ENCODE results near the gene ZBTB46. TPM values are rescaled to one million over a fixed set of nuclear protein-coding genes. Genes with fewer than 3 reads are reported as not detected.
A peak's percentile ranks its signal among the peaks of the same experiment; 100 is the strongest.

The ZBTB46 gene
- polyA plus RNA-seq, 5 donors: 8.0 to 15.7 (median 10.3) TPM

DNA sequence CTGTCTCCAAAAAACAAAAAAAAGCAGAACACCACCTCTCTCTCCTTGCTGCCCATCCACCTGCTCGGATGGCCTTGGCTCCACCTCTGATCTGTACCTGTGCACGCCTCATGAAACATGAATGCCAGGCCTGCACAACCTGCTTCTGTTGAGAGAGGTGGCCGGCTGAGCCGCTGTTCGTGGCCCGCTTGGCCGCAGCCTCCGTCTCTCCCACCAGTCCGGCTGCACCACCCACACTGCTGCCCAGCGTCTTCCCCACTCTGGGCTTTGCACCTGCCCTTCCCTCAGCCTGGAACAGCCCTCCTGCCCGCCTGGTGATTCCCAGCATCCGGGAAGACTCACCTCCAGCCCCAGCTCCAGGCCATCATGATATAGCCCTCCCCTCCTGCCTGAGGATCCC, 12.2 kb upstream of the ZBTB46 start:
- no peak for DNase-seq

DNA sequence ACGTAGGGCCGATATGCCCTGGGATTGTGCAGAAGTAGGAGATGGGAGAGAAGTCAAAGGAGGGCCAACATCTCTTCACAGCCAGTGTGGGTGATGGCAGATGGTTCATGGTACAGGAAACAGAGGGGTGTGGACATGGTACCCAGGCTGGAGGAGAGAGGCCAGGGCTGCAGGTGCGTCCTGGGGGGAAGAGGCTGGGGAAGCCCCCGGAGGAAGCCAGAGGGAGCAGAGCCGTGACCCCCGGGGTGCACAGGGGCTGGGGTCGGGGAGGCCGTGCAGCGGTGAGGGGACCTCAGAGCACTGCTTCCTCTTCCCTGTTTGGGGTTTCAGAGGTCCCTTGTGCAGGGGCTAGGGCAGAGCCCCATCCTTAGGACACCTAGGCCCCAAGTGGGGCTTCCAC, 11.2 kb upstream of the ZBTB46 start:
- DNase-seq: no peak

DNA sequence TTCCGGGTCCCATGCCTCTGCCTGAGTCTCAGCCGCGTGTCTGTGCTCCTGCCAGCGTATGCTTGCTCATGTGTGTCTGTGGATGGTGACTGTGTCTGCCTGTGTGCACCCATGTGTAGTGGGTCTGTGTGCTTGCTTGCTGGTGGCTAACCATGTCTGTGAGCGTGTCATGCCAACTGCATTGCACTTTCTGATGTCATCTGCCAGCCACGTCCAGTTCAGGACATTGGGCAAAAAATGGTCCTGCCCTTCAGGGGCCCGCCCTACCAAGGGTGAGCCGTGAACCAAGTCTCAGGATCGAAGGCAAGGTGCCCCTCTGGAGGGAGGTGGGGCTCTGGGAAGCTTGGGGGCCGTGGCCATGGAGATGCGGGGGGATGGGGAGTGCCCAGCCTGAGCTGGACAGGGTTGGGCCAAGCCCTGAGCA, 9.4 kb upstream of the ZBTB46 start:
- no peak for DNase-seq

DNA sequence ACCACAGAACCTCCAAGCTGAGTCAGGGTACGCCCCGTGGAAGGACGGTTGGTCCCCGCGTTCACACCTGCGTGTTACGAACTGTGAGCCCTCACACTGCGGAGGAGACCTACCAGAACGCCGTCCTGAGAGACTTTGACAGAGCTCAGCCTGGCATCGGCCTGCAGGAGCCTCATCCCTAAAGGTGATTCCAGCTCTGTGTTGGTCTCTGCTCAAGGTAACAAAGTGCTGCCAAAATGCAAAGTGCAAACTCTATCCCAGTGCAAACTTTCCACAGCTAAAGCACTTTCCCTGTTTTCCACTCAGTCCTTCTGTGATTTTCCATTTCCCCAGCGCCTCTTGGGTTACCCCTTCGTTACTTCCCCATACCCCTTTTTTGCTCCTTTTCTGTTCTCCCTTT, 8.6 kb upstream of the ZBTB46 start:
- DNase-seq: no peak

DNA sequence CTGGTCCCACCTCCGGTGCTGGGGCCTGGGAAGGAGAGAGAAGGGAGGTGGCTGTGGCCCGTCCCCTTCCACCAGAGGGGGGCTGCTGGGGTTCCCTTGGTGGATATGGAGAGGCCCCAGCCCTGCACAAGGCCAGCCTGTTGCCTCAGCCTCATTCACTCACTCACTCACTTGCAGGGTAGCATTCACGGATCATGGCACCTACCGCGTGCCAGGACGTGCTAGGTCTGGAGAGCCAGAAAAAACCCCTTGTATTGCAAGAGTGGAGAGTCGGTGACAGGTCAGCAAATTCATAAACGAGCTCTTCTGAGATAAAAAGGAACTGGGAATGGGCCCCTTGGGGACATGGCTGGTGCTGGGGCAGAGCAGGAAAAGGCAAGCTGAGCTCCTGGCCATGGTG, 6.4 kb upstream of the ZBTB46 start:
- no peak for DNase-seq

DNA sequence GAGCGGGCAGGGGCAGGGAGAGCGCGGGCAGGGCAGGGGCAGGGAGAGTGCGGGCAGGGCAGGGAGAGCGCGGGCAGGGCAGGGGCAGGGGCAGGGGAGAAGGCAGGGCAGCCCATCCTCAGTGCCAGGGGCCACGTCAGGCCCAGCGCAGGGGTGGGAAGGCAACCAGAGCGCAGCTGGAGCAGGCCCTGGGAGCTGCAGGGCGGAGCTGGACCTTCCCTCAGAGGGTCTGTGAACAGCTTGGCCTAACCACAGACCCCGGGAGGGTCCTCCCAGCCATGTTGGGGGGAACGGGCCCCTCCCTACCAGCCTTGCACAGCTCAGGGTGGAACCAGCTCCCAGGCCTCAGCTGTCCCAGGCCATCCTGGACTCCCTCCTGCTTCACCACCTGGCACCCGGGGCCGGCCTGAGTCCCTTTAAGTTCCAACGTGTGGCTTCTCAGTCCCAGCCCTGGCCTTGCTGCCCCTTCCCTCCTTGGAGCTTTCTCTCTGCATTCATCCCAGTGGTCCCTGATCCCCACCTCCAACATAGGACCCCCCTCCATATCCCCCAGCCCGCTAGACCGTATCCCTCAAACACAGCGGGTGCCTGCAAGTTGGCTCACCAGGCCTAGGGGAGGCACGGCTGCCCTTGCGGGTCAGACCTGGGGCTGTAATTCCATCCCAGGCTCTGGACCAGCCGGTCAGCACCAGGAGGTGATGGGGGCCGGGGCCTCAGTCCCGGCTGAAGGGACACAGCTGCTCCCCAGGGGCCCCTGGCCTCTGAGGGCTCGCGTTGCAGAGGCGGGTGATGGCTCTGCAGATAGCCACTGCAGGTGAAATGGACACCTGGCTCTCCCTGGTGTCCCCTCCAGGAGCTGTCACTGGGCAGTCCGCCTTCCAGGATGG, 5.6 kb upstream of the ZBTB46 start:
- no peak for DNase-seq

DNA sequence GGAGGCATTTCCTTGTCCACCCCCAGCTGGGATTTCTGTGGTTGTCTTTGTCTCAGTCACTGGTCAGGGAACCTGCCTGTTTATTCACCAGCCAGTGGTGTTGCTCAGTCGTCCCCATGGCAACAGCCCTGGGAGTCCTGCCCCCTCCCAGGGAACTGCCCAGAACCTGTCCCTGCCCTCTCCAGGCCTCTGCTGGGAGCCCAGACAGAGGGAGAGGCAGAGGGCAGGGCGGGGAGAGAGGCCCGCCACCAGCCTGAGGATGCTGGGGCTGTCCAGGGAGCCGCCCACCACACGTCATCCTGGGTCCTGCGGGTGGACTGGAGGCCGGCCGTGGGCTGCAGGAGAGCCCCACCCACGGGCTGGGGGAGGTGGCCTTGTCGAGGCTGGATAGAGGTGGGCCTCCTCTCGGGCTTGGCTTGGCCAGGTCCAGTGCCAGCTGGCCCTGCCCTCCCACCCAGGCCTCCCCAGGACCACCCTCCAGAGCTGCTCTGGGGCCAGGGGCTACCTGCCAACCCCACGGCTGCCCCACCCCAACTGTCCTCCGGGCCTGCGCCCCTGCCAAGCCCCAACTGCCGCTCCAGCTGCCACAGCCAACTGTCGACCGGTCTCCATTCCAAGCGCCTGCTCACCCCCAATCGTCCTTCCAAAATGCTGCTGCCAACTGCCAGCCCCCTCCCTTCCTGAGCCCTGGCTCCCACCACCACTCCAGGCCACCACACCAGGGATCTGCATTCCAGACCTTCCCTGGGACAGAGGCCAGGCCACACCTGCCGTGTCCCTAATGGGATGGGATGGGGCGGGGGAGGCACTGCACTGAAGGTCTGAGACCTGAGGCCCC, 4.2 kb upstream of the ZBTB46 start:
- peak; percentile 82 to 83 for DNase-seq

DNA sequence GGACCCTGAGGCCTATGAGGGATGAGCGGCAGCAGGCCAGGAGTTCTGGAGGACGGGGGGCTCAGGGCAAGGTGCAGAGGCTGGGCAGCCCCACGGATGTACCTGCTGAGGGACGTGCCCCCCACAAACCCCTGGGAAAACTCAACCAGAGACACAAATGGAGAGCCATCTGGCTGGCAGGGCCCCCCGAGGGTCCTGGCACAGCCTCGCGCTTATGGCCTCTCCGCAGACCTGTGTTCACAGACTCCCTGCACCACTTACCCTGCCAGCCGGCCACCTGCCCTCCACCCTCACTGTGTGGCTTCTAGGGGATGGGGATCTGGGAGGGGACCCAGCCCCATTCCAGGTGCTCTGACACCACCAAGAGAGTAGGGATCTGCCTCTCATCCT, 3.4 kb upstream of the ZBTB46 start:
- no peak for DNase-seq

DNA sequence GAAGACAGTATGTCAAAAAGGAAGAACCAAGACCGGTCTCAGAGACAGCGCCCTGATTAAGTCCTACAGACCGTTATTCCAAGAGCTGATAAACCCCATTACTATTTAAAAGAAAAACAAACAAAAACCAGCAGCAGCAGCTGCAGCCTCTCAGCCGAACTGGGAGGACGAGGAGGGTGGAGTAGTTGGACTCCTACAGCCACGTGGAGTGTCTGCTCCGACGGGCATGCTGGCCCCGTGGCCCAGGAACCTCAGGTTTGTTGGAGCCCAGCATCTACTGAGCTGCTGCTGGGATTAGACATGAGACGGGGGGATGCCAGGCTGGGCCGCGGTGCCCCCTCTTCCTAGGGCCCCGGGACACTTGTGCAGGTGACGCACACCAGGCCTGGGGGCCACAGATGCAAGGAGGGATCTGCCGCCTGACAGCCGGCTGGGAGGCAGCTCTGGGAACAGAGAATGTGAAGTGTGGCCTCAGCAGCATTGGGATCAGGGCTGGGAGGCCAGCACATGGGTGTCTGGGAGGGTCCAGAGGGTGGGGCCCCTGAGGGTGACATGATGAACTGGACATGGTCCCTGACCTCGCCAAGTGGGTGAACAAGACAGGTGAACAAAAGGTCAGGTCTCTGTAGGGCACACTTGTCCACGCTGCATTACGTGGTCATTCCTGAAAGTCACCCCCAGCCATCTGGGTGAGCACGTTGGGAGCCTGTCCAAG, 2.9 kb upstream of the ZBTB46 start:
- no peak for DNase-seq

DNA sequence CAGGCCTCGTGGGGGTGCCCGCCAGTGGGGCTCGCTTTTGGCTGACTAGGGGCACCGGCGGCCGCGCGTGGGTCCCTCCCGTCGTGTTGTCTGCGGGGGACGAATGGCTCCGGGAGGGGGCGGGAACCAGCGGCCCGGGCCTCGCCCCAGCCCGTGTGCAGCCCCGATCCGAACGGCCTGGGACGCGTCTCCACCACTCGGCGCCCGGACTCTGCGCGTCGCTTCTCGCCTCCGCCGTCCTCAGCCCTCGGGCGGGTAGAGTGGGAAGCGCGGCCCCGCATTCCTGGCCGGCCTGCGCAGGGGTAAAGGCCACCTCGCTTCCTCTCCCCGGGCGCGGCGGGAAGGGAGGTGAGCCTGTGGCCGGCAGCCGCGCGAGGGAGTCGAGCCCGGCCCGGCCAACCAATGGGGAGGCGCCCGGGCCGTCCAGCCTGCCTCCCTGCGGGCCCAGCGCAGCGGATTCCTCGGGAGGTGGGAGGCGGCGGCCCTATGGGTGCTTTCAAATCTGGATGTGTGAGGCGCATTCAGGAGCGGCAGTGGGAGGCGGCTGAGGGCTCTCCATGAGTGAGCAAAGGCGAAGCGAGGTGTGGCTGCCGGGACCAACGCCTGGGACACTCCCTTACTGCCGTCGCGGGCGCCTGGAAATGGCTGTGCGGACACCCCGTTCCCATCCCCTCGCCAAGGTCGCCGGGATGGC, 1.1 kb upstream of the ZBTB46 start:
- DNase-seq: no peak

DNA sequence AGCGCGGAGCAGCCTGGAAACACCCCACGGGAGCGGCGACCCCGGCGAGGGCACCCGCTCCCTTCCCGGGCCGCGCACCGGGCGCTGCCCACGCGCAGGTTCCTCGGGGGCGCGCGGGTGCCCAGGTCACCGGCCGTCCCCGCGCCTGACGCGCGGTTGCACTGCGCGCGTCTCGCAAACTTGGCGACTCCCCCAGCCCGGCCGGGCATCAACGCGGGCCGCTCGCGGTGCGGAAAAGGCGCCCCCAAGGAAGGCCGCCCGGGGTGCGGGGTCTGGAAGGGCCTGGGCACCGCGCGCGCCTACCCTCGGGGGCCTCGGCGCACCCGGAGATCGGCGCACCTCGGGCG, 555 bp upstream of the ZBTB46 start:
- no peak for DNase-seq

DNA sequence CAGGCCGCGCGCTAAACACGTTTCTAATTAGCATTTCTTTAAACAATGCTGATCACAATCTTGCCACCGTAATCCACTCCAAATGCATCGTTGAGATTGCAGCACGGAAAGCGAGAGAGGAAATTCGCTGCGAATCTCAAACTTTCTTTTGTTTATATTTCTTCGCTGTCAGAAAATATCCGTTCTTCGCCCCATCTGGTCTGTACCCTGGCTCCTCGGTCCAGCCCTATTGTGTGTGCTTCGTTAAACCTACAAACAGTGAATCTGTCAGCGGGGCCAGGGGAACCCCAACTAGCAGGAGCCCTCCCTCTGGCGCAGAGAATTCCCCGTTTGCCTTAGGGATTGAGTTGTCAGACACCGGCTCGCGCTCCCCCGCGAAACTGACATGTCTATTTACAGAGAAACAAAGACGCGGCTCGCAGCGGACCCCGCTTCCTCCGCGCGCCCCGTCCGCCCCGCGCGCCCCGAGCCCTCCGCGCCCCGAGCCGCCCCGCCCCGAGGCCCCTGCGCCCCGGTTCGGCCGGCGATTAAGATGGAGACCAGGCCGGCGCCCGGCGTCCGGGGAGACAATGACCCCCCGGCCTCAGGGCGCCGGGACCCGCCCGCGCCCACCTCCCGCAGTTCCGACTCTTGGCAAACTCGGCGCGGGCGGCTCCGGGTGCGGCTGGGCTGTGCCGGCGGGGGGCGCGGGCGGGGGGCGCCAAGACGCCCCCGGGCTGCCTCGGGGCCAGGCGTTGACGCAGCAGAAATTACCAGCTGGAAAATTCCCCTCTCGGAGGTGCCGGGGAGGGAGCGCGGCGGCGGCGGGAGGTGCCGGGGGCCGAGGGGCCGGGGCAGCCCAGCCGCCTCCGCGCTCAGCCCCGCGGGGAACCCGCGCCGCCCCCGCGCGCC, 874 bp downstream of the ZBTB46 start:
- DNase-seq: no peak

DNA sequence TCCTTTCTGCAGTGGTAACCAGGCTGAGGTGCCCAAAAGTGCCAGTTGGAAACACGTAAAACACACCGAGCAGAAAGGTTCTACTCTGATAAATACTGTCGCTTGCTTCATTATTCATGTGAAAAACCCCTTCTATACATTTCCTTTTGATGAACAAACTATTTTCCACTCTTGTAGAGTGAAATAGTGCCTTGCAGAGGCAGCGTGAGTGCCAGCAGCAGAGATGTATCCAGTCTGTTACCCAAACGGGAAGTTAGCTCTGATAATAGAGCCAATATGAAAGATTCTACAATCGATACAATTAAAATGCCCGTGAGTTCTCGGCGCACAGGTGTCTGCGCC, 1.5 kb downstream of the ZBTB46 start:
- no peak for DNase-seq

DNA sequence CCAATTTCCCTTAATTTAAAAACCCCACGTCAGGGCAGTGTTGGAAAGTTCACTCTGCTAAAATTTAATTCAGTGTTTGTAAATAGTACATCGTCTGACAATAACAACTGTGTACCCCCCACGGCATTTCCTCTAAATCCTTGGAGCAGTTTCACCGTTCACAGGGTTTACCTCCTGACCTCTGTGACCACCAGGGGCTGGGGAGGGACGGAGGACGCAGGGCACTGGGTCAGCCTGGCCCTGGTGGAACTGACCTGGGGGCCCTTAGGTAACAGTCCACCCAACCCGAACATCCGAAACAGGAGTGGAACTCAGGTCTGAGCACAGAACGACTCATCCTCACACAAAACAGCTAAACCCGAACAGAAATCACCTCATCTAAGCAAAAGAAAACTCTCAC, 2.1 kb downstream of the ZBTB46 start:
- DNase-seq: no peak

DNA sequence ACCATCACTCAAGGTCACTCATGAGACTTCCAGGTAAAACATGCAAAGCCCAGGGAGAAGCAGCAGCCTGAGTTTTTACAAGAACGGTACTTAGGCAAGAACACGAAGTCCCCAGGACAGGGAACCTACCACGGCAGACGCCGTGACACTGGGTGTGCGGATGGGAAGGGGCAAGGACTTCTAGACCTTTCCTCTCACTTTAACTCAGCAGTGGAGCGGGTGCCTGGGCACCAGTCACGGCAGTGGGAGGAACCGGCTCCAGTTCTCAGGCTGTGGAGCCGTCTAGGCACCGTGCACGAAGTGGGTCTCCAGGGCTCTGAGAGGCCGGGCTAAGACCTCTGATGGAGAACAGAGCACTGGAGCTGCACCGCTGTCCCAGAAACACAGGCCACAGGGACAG, 2.5 kb downstream of the ZBTB46 start:
- DNase-seq: no peak

DNA sequence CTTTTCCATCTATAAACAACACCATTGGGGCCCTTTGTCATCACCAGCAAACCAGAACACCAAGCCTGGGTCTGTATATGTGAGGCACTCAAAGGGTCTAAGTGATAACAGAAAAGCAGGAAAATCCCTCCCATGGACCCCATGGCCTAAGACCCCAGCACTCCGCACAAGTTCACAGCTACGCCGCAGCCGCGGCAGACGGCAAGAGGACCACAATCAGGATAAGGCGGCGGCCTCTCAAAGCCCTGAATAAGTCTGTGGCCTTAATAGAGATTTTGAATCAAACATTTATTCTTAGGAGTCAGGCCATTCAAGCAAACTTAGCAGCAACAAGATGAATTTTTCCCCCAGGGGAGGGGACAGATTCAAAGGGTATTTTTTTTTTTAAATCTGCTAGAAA, 2.9 kb downstream of the ZBTB46 start:
- DNase-seq: no peak

DNA sequence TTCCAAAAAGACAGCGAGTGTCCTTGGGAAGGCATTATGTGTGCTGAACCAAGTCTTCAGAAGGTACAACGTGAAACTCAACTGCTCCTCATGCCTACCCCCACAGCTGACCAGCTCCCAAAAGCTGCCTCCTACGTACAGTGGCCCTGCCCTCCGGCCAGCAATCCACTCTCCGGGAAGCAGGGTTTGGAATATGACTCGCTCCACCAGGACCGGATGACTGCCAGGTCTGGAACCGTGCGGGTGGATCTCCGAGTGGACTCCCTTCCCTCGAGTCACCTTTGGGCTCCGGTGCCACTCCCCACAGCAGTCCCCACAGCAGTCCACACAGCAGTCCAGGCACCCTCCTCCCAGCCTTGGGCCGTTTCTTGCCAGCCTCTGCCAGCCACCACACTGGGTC, 4.3 kb downstream of the ZBTB46 start:
- no peak for DNase-seq

DNA sequence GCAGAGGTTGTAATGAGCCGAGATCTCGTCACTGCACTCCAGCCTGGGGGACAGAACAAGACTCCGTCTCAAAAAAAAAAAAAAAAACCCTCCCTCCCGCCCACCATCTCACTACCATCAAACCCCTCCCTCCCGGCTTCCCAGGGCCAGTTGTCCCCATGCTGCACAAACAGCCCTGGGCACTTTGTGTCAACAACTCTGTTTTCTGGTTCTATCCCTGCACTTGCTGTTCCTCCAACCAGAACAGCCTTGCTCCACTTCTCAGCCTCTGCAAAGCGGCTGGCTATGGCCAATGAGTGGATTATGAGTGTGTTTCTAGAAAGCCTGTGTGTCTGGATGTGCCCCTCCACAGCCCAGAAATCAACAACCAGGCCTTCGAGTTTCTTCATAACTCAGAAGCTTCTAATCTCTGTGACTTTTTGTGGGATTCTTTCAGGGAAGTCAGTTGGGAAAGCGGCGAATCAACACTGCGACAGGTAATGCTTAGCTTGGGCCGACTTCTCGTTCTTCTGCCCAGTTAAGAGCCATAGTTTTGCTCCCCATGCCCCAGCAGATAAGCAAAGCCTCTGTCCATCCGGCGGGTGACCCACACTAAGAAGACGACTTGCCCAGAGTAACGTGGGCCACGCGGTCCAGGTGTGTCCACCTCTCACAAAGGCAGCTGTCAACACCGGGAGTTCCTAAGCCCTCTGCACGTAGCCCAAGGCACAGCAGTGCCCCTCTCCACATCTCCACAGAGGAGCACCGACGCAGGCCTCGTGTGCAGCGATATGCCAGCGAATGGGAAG, 5.5 kb downstream of the ZBTB46 start:
- DNase-seq: no peak

DNA sequence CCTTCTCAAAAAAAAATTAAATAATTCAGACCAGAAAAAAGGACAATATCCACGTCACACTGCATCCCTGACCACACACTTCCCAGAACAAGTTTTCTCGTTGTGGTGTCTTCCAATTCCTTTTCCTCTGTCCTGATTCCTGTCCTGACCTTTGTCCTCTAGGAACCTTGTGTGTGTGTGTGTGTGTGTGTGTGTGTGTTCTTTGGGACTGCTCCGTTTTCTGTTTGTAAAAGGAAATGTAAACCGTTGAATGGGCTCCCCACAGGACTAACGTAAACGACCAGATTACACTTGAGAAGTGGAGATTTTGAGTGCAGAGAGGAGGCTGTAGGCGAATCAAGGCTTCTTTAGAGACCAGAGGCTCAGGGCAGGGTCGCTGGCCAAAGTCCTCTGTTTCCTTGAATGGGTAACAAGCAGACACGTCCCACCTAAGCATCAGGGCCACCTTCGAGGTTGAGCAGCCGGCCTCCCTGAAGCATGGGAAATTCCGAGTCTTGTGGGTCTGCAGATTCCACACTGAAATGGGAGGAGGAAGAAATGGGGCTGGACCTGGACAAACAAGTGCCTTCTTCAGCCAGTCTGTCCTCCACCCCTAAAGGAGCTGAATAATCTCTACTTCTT, 7.3 kb downstream of the ZBTB46 start:
- no peak for DNase-seq

DNA sequence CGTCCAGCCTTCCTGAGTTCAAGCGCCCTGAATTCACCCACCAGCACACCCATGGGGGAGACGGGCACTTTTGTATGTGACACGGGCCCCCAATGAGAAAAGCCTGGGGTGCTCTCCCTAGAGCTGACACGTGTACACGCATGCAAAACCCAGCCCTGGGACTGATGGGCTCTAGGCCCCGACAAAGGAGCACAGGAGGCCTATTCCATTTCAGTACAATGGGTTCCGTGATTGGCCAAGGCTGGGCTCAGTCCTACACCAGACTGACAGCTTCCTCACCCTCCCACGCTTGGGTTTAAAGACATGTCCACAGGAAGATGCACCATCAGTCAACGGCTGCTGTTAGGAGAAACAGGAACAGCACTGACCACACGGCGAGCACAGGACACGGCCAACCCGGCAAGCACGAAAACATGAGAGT, 8.8 kb downstream of the ZBTB46 start:
- DNase-seq: no peak
